ENCODE data around the gene RADIL. TPM values are rescaled to one million over a fixed set of nuclear protein-coding genes. Genes with fewer than 3 reads are reported as not detected.

RADIL gene
- total RNA-seq, 4 donors from 2014 or later, result 0.80 to 6.2 (median 1.7) TPM

DNA sequence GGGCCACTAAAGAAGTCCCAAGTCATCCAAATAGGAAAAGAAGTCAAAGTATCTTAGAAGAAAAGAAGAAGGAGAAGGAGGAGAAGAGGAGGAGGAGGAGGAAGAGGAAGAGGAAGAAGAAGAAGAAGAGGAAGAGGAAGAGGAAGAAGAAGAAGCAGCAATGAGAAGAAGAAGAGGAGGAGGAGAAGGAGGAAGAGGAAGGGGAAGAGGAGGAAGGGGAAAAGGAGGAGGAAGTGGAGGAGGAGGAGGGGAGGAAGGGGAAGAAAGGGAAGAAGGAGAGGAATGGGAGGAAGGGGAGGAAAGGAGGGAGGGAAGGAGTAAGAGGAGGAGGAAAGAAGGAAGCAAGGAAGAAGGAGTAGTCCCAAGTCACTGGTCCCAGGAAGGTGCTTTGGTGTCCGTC, 21.7 kb upstream of the RADIL start:
- in situ Hi-C loops (cut with MboI; ENCODE audit: low pct_ligation_motif_present in 1 of 4, low pct_unique_long_range_greater_than_20kb in 1 of 4, low sequenced_read_pairs in 3 of 4), result no loop called here
- WGBS, 2 donors (ENCODE audit: low coverage in 1 of 2), result 40 to 47% methylated on average over 1 of the region's 1 CpG

GRCh38 chr7:4904346-4904745, 20.8 kb upstream of the RADIL start:
- intact Hi-C loops (cut with DNase I; ENCODE audit: low total_unique reads) (no loop called here), in situ Hi-C loops (cut with MboI; ENCODE audit: low pct_ligation_motif_present in 1 of 4, low pct_unique_long_range_greater_than_20kb in 1 of 4, low sequenced_read_pairs in 3 of 4) (no loop called here)

More for the DNA sequence above, 21.7 kb upstream of the RADIL start:
- H3K27me3 ChIP-seq, result no peaks in the 10 kb centered on the region
- H3K4me3 ChIP-seq, result no peak overlapping the region
- H3K36me3 ChIP-seq, result no peaks in the 10 kb centered on the region
- no peaks in the 10 kb centered on the region for H3K4me1 ChIP-seq
- intact Hi-C loops (cut with DNase I; ENCODE audit: low total_unique reads), result no loop called here
- no peak for DNase-seq
- no peaks in the 10 kb centered on the region for H3K9me3 ChIP-seq
- TF ChIP-seq POLR2AphosphoS5 (IDR thresholded peaks at IDR 0.05), result no peak
- TF ChIP-seq CTCF (IDR thresholded peaks at IDR 0.05), result no peak
- TF ChIP-seq EP300 (IDR thresholded peaks at IDR 0.05; ENCODE audit: low read depth), result no peak
- no peak for TF ChIP-seq POLR2A (IDR thresholded peaks at IDR 0.05)
- no peak overlapping the region for H3K27ac ChIP-seq

GRCh38 chr7:4895766-4896165, 12.2 kb upstream of the RADIL start:
- H3K36me3 ChIP-seq, result no peaks in the 10 kb centered on the region
- H3K9me3 ChIP-seq, result no peaks in the 10 kb centered on the region
- H3K4me3 ChIP-seq, result no peak overlapping the region
- H3K27ac ChIP-seq, result no peak overlapping the region
- in situ Hi-C loops (cut with MboI; ENCODE audit: low pct_ligation_motif_present in 1 of 4, low pct_unique_long_range_greater_than_20kb in 1 of 4, low sequenced_read_pairs in 3 of 4) (no loop called here), intact Hi-C loops (cut with DNase I; ENCODE audit: low total_unique reads) (no loop called here)
- no peak for DNase-seq
- no peak for TF ChIP-seq EP300 (IDR thresholded peaks at IDR 0.05; ENCODE audit: low read depth)
- TF ChIP-seq POLR2AphosphoS5 (IDR thresholded peaks at IDR 0.05), result no peak
- TF ChIP-seq CTCF (IDR thresholded peaks at IDR 0.05), result no peak
- no peaks in the 10 kb centered on the region for H3K27me3 ChIP-seq
- H3K4me1 ChIP-seq, result no peaks in the 10 kb centered on the region
- 79 to 80% methylated on average over 6 to 11 of the region's 11 CpGs for WGBS, 2 donors (ENCODE audit: low coverage in 1 of 2)

More at GRCh38 chr7:4904346-4904745, 20.8 kb upstream of the RADIL start:
- Histone ChIP-seq H3K27me3 (no peaks in the 10 kb centered on the region), H3K9me3 (no peaks in the 10 kb centered on the region), H3K4me1 (no peaks in the 10 kb centered on the region), H3K27ac (no peak overlapping the region), H3K4me3 (no peak overlapping the region), H3K36me3 (no peaks in the 10 kb centered on the region)
- DNase-seq, result no peak
- no peak for TF ChIP-seq POLR2AphosphoS5 (IDR thresholded peaks at IDR 0.05)
- TF ChIP-seq CTCF (IDR thresholded peaks at IDR 0.05), result no peak
- no peak for TF ChIP-seq POLR2A (IDR thresholded peaks at IDR 0.05)
- TF ChIP-seq EP300 (IDR thresholded peaks at IDR 0.05; ENCODE audit: low read depth), result no peak

DNA sequence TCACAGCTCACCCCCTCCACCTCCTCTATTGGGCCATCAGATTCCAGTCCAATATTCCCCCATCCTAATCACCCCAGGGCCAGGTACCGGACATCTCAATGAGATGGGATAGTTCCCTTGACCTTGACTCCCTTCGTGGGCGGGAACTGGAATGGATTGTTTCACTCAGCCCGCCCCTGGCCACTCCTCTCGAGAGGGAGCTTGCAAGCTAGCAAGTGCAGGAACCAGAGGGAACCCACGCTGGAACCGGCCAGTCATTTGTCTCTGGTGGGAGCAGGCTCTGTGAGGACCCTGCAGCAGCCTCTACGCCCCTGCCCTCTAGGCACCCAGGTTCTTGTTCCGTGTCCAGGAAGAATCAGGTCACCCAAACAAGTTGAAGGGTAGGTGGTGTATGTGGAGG, 11.0 kb upstream of the RADIL start:
- Histone ChIP-seq H3K27me3 (no peaks in the 10 kb centered on the region), H3K4me1 (no peaks in the 10 kb centered on the region), H3K36me3 (no peaks in the 10 kb centered on the region), H3K4me3 (no peak overlapping the region), H3K9me3 (no peaks in the 10 kb centered on the region), H3K27ac (no peak overlapping the region)
- intact Hi-C loops (cut with DNase I; ENCODE audit: low total_unique reads), result no loop called here
- DNase-seq, result no peak
- in situ Hi-C loops (cut with MboI; ENCODE audit: low pct_ligation_motif_present in 1 of 4, low pct_unique_long_range_greater_than_20kb in 1 of 4, low sequenced_read_pairs in 3 of 4), result no loop called here
- WGBS, 2 donors (ENCODE audit: low coverage in 1 of 2), result 92% methylated on average over 9 of the region's 9 CpGs; no CpG with 5 or more reads in 1 of the 2 donors
- no peak for TF ChIP-seq POLR2AphosphoS5 (IDR thresholded peaks at IDR 0.05)
- TF ChIP-seq POLR2A (IDR thresholded peaks at IDR 0.05), result no peak
- TF ChIP-seq CTCF (IDR thresholded peaks at IDR 0.05), result no peak
- TF ChIP-seq EP300 (IDR thresholded peaks at IDR 0.05; ENCODE audit: low read depth), result no peak
